ENCODE data around the gene VTN.

The VTN gene

GRCh38 chr17:28338056-28338768 lies 31.9 kb downstream of the VTN start:
- Histone ChIP-seq H3K36me3 (peaks cover 33 to 50% (median 40%) of the 10 kb centered on the region in 11 experiments), H3K9me3 (replicated peaks in 1 of 11) (no peaks in the 10 kb centered on the region), H3K9ac (peak overlapping the region in 1 of 11 experiments; percentile 7; a peak in 1 of 22 replicates), H3K27me3 (no peaks in the 10 kb centered on the region), H3K4me2 (no peak overlapping the region), H3K4me1 (peaks cover 28 to 38% (median 32%) of the 10 kb centered on the region in 10 experiments), H3K27ac (no peak overlapping the region), H3K4me3 (no peak overlapping the region), H4K20me1 (peaks cover 0 to 48% (median 31%) of the 10 kb centered on the region in 11 experiments; a peak in 14 of 22 replicates)
- TF ChIP-seq Cebpa-rat (IDR thresholded peaks at IDR 0.05) = no peak

- Histone ChIP-seq H3K27ac (peak overlapping the region; percentile 43 to 88 (median 72)), H3K27me3 (no peaks in the 10 kb centered on the region), H3K4me2 (peak overlapping the region; percentile 89 to 98 (median 93)), H3K4me1 (peaks cover 28 to 45% (median 33%) of the 10 kb centered on the region in 10 experiments), H3K9ac (peak overlapping the region; percentile 76 to 89 (median 83)), H3K4me3 (peak overlapping the region; percentile 78 to 96 (median 86)), H4K20me1 (peaks cover 0 to 62% (median 31%) of the 10 kb centered on the region in 11 experiments; a peak in 14 of 22 replicates), H3K36me3 (peaks cover 19 to 41% (median 30%) of the 10 kb centered on the region in 11 experiments; a peak in 21 of 22 replicates), H3K9me3 (replicated peaks in 1 of 11) (no peaks in the 10 kb centered on the region)
- TF ChIP-seq Cebpa-rat (IDR thresholded peaks at IDR 0.05) = no peak
Observed at GRCh38 chr17:28335959-28336871, 33.9 kb downstream of the VTN start.

- Histone ChIP-seq H3K4me2 (peak within 1 kb of the TSS; percentile 92 to 98 (median 96)), H3K27me3 (no peaks in the 10 kb centered on the region), H3K4me1 (peaks cover 28 to 45% (median 33%) of the 10 kb centered on the region in 10 experiments), H3K4me3 (peak within 1 kb of the TSS; percentile 78 to 96 (median 86)), H3K27ac (peak within 1 kb of the TSS; percentile 51 to 88 (median 74)), H3K9me3 (replicated peaks in 1 of 11) (no peaks in the 10 kb centered on the region), H3K9ac (peak within 1 kb of the TSS; percentile 76 to 89 (median 83)), H3K36me3 (peaks cover 19 to 41% (median 30%) of the 10 kb centered on the region in 11 experiments), H4K20me1 (peaks cover 0 to 70% (median 31%) of the 10 kb centered on the region in 11 experiments; a peak in 14 of 22 replicates)
- no peak for TF ChIP-seq Cebpa-rat (IDR thresholded peaks at IDR 0.05)
Observed at GRCh38 chr17:28335201-28335958, 34.7 kb downstream of the VTN start, which contains the start of the genes IFT20 and TNFAIP1. Gene IFT20, minus strand, starts transcription at chr17:28335472. Its CDS starts 3,487 bp downstream, at chr17:28331985. Gene TNFAIP1, plus strand, starts transcription at chr17:28335761. Its CDS starts 3,761 bp downstream, at chr17:28339522.

- H3K27ac ChIP-seq = peak overlapping the region; percentile 51 to 88 (median 67); a peak in 21 of 22 replicates
- H3K9ac ChIP-seq = peak overlapping the region; percentile 76 to 89 (median 83)
Observed at GRCh38 chr17:28334666-28335200, 35.4 kb downstream of the VTN start.

GRCh38 chr17:28334171-28334570 lies 35.9 kb downstream of the VTN start:
- peak overlapping the region; percentile 76 to 89 (median 83); a peak in 21 of 22 replicates for H3K9ac ChIP-seq
- peak overlapping the region; percentile 88 to 97 (median 93) for H3K4me2 ChIP-seq
- H4K20me1 ChIP-seq = peaks cover 0 to 61% (median 20%) of the 10 kb centered on the region in 11 experiments; a peak in 15 of 22 replicates
- H3K36me3 ChIP-seq = peaks cover 22 to 41% (median 28%) of the 10 kb centered on the region in 11 experiments
- H3K9me3 ChIP-seq (replicated peaks in 1 of 11) = no peaks in the 10 kb centered on the region
- peak overlapping the region; percentile 78 to 96 (median 86) for H3K4me3 ChIP-seq
- H3K27ac ChIP-seq = peak overlapping the region in 9 of 11 experiments; percentile 51 to 88 (median 67); a peak in 9 of 22 replicates
- no peak for TF ChIP-seq Cebpa-rat (IDR thresholded peaks at IDR 0.05)
- no peaks in the 10 kb centered on the region for H3K27me3 ChIP-seq
- peaks cover 28 to 45% (median 33%) of the 10 kb centered on the region in 10 experiments for H3K4me1 ChIP-seq

More at GRCh38 chr17:28334666-28335200, 35.4 kb downstream of the VTN start:
- H3K27me3 ChIP-seq = no peaks in the 10 kb centered on the region
- peak overlapping the region; percentile 88 to 97 (median 93) for H3K4me2 ChIP-seq
- H3K9me3 ChIP-seq (replicated peaks in 1 of 11) = no peaks in the 10 kb centered on the region
- H3K36me3 ChIP-seq = peaks cover 19 to 41% (median 28%) of the 10 kb centered on the region in 11 experiments
- H3K4me3 ChIP-seq = peak overlapping the region; percentile 78 to 96 (median 86)
- H3K4me1 ChIP-seq = peaks cover 28 to 45% (median 33%) of the 10 kb centered on the region in 10 experiments
- no peak for TF ChIP-seq Cebpa-rat (IDR thresholded peaks at IDR 0.05)
- H4K20me1 ChIP-seq = peaks cover 0 to 66% (median 25%) of the 10 kb centered on the region in 11 experiments; a peak in 14 of 22 replicates

GRCh38 chr17:28333083-28333746 lies 36.9 kb downstream of the VTN start:
- no peak for TF ChIP-seq Cebpa-rat (IDR thresholded peaks at IDR 0.05)
- Histone ChIP-seq H3K9me3 (replicated peaks in 1 of 11) (no peaks in the 10 kb centered on the region), H4K20me1 (peaks cover 0 to 58% (median 15%) of the 10 kb centered on the region in 11 experiments; a peak in 14 of 22 replicates), H3K4me2 (peak overlapping the region in 10 of 11 experiments; percentile 88 to 97 (median 94); a peak in 13 of 22 replicates), H3K27me3 (no peaks in the 10 kb centered on the region), H3K36me3 (peaks cover 30 to 42% (median 38%) of the 10 kb centered on the region in 11 experiments), H3K4me3 (no peak overlapping the region), H3K4me1 (peaks cover 28 to 44% (median 33%) of the 10 kb centered on the region in 10 experiments), H3K9ac (peak overlapping the region in 7 of 11 experiments; percentile 14 to 85 (median 80); a peak in 9 of 22 replicates), H3K27ac (peak overlapping the region in 3 of 11 experiments; percentile 1 to 88 (median 75); a peak in 2 of 22 replicates)

GRCh38 chr17:28331891-28332420 lies 38.2 kb downstream of the VTN start:
- H3K27ac ChIP-seq = no peak overlapping the region
- no peaks in the 10 kb centered on the region for H3K9me3 ChIP-seq (replicated peaks in 1 of 11)
- H3K9ac ChIP-seq = no peak overlapping the region
- H4K20me1 ChIP-seq = peaks cover 0 to 58% (median 14%) of the 10 kb centered on the region in 11 experiments; a peak in 15 of 22 replicates
- peaks cover 43 to 54% (median 50%) of the 10 kb centered on the region in 11 experiments for H3K36me3 ChIP-seq
- H3K4me2 ChIP-seq = no peak overlapping the region
- no peak for TF ChIP-seq Cebpa-rat (IDR thresholded peaks at IDR 0.05)
- no peaks in the 10 kb centered on the region for H3K27me3 ChIP-seq
- H3K4me3 ChIP-seq = no peak overlapping the region
- H3K4me1 ChIP-seq = peaks cover 25 to 31% (median 27%) of the 10 kb centered on the region in 10 experiments

All from BLaER1 treated with 17β-estradiol and CSF1 and Interleukin-3, amounts not matched to agents 10 nM and 100 nM (cell line).